Smooth muscle cell (in vitro differentiated cells): ENCODE results near the gene ATP2C2. TPM values are rescaled to one million over a fixed set of nuclear protein-coding genes. Genes with fewer than 3 reads are reported as not detected.

Experiments
- DNase-seq: peaks from one replicate; lab custom pipeline; 2025; ENCODE audit not compliant: unreplicated experiment; lab: John Stamatoyannopoulos, UW
- H2AFZ ChIP-seq: fragments of 200-600 bp; sonication (generic); 2 replicates; pipeline ENCODE4 v1.6.0; 2016; ENCODE audit warnings: antibody characterized with exemption, low read depth, mild to moderate bottlenecking
- H3F3A ChIP-seq: fragments of 200-600 bp; sonication (generic); 2 replicates; pipeline ENCODE4 v1.6.0; 2017; ENCODE audit warnings: antibody characterized with exemption, low read depth
- H3K27ac ChIP-seq: fragments of 200-600 bp; sonication (generic); 2 replicates; pipeline ENCODE4 v1.5.1; 2016; ENCODE audit warnings: low read depth, mild to moderate bottlenecking
- H3K27me3 ChIP-seq: fragments of 200-600 bp; sonication (generic); 2 replicates; pipeline ENCODE4 v1.6.1; 2016; ENCODE audit warnings: low read depth, mild to moderate bottlenecking
- H3K36me3 ChIP-seq: fragments of 200-600 bp; sonication (generic); 2 replicates; pipeline ENCODE4 v1.5.1; 2016; ENCODE audit warnings: low read depth
- H3K4me1 ChIP-seq: fragments of 200-600 bp; sonication (generic); 2 replicates; pipeline ENCODE4 v1.5.1; 2016; ENCODE audit warnings: low read depth
- H3K4me2 ChIP-seq: fragments of 200-600 bp; sonication (generic); 2 replicates; pipeline ENCODE4 v1.6.0; 2016; ENCODE audit warnings: mild to moderate bottlenecking
- H3K4me3 ChIP-seq: fragments of 200-600 bp; sonication (generic); 2 replicates; pipeline ENCODE4 v1.5.1; 2016; ENCODE audit warnings: mild to moderate bottlenecking
- H3K79me2 ChIP-seq: fragments of 200-600 bp; sonication (generic); 2 replicates; pipeline ENCODE4 v1.6.0; 2016; ENCODE audit warnings: low read depth, mild to moderate bottlenecking
- H3K9ac ChIP-seq: fragments of 200-600 bp; sonication (generic); 2 replicates; pipeline ENCODE4 v1.6.0; 2016; ENCODE audit warnings: low read depth
- H3K9me3 ChIP-seq: fragments of 200-600 bp; sonication (generic); replicated peaks from 2 replicates; pipeline ENCODE4 v1.5.1; 2016; ENCODE audit warnings: low read depth
- H4K20me1 ChIP-seq: fragments of 200-600 bp; sonication (generic); 2 replicates; pipeline ENCODE4 v1.6.0; 2016; ENCODE audit warnings: low read depth
- CTCF ChIP-seq: fragments of 200-600 bp; sonication (generic); IDR thresholded peaks from 2 replicates; pipeline ENCODE4 v1.5.1; 2017; ENCODE audit warnings: borderline replicate concordance, mild to moderate bottlenecking, antibody characterized with exemption; ENCODE audit not compliant: insufficient read depth, poor library complexity, severe bottlenecking
- WGBS: methylation state at CpG from one replicate; pipeline ENCODE4 v1.1.7; 2016; ENCODE audit warnings: low lambda C conversion rate; 5-methylcytosine and 5-hydroxymethylcytosine counted together
- polyA plus RNA-seq: library from polyadenylated mRNA; unstranded; fragments of >200 nt; fragmentation: Nextera tagmentation; extraction: Ambion mirVana; gene quantifications from 2 replicates; pipeline ENCODE4 v1.2.1, GENCODE V29; 2016
- total RNA-seq: library from RNA; depleted of rRNA; stranded (reverse); fragments of >200 nt; gene quantifications from 2 replicates; pipeline ENCODE4 v1.2.3, GENCODE V29; 2014

The ATP2C2 gene
- total and polyA plus RNA-seq, 2 experiments from 2014 or later = 3.1 to 4.1 TPM

DNA sequence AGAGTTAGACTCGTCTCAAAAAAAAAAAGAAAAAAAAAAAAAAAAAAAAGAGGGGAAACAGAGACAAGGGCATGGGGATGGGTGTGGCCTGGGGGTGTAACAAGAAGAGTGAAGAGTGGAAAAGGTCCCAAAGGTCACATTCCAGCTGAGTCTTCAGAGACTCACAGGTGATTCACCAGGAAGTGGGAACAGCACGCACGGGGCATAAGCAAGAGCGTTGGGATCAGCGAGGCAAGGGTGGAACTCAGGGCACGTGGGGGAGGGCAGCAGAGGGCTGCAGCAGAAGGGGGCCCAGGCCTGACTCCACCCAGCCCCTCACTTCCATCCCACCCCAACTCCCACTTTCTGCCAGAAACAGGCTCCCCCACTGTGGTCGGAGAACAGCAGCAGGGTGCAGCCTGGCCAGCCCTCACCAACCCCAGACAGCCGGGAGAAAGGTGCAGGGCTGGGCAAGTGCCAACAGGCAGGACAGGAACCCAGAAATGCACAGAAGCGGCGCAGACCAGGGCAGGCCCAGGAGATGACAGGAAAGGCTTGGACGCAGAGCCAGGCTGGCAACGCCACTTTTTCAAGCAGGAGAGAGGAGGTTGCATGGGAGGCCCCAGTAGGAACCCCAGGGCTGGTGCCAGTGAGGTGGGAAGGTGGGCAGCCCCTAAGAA, 132.9 kb downstream of the ATP2C2 start:
- Histone ChIP-seq H3K9me3 (no peaks in the 10 kb centered on the region), H3K4me2 (no peak overlapping the region), H3K79me2 (peaks cover 20% of the 10 kb centered on the region), H4K20me1 (peaks cover 22% of the 10 kb centered on the region), H3F3A (no peaks in the 10 kb centered on the region), H3K9ac (no peak overlapping the region), H2AFZ (no peak overlapping the region), H3K4me1 (peaks cover 13% of the 10 kb centered on the region), H3K36me3 (peaks cover 5% of the 10 kb centered on the region), H3K4me3 (no peak overlapping the region), H3K27me3 (no peaks in the 10 kb centered on the region), H3K27ac (no peak overlapping the region)
- TF ChIP-seq CTCF = no peak
- no peak for DNase-seq
- WGBS = 79% methylated on average over 12 of the region's 12 CpGs

DNA sequence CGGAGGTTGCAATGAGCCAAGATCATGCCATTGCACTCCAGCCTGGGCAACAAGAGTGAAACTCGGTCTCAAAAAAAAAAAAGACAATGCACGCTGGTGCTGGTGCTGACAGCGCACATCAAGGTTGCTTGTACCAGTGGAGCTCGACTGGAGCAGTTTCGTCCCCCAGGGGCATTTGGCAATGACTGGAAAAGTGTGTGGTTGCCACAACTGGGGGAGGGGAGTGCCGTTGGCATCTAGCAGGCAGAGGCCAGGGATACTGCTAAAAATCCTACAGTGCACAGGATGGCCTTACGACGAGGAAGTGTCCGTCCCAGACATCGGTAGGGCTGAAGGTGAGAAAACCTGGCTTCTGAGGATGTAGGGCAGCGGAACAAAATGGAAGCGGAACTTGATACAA, 133.7 kb downstream of the ATP2C2 start:
- Histone ChIP-seq H3F3A (no peaks in the 10 kb centered on the region), H3K4me2 (no peak overlapping the region), H3K9me3 (no peaks in the 10 kb centered on the region), H3K4me3 (no peak overlapping the region), H3K9ac (no peak overlapping the region), H3K79me2 (peaks cover 20% of the 10 kb centered on the region), H4K20me1 (peaks cover 22% of the 10 kb centered on the region), H3K4me1 (peaks cover 13% of the 10 kb centered on the region), H3K27me3 (no peaks in the 10 kb centered on the region), H3K36me3 (peaks cover 5% of the 10 kb centered on the region), H2AFZ (no peak overlapping the region), H3K27ac (no peak overlapping the region)
- no peak for DNase-seq
- no peak for TF ChIP-seq CTCF
- 89% methylated on average over 12 of the region's 13 CpGs for WGBS

GRCh38 chr16:84502581-84502980, 134.2 kb downstream of the ATP2C2 start:
- H3K4me3 ChIP-seq = no peak overlapping the region
- H3K79me2 ChIP-seq = peaks cover 20% of the 10 kb centered on the region
- H3K9ac ChIP-seq = no peak overlapping the region

More at GRCh38 chr16:84502581-84502980, 134.2 kb downstream of the ATP2C2 start:
- H3K4me1 ChIP-seq = peaks cover 13% of the 10 kb centered on the region
- H3K27me3 ChIP-seq = no peaks in the 10 kb centered on the region
- no peak overlapping the region for H2AFZ ChIP-seq
- peaks cover 4% of the 10 kb centered on the region for H3K36me3 ChIP-seq
- DNase-seq = no peak
- no peaks in the 10 kb centered on the region for H3K9me3 ChIP-seq
- WGBS = 91% methylated on average over 6 of the region's 6 CpGs
- no peak overlapping the region for H3K4me2 ChIP-seq
- H4K20me1 ChIP-seq = peaks cover 22% of the 10 kb centered on the region
- H3K27ac ChIP-seq = no peak overlapping the region
- H3F3A ChIP-seq = no peaks in the 10 kb centered on the region
- no peak for TF ChIP-seq CTCF
